GM23338 (cell line): ENCODE data around the gene MRPL38. TPM values are rescaled to one million over a fixed set of nuclear protein-coding genes. Genes with fewer than 3 reads are reported as not detected.

Experiments used
- ATAC-seq: fragments of 200-7000 bp; cut with Tn5 transposase; 3 replicates; pipeline ENCODE4 v1.9.1; 2020
- DNase-seq: peaks from one replicate; pipeline ENCODE4 v3.0.0-alpha.2; 2015; ENCODE audit warnings: low spot score
- H2AFZ ChIP-seq: fragments of 200-600 bp; sonication (generic); 2 replicates; pipeline ENCODE4 v1.8.0; 2016; ENCODE audit warnings: antibody characterized with exemption, mild to moderate bottlenecking, moderate library complexity
- H3F3A ChIP-seq: fragments of 200-600 bp; sonication (generic); replicated peaks from 2 replicates; pipeline ENCODE4 v1.8.0; 2017; ENCODE audit warnings: antibody characterized with exemption, mixed run types, low read depth
- H3K27ac ChIP-seq: fragments of 200-600 bp; sonication (generic); 2 replicates; pipeline ENCODE4 v1.6.1; 2016; ENCODE audit warnings: low read depth
- H3K27me3 ChIP-seq: fragments of 200-600 bp; sonication (generic); 2 replicates; pipeline ENCODE4 v1.8.0; 2016; ENCODE audit warnings: mild to moderate bottlenecking, mixed run types, moderate library complexity; ENCODE audit not compliant: insufficient read depth
- H3K36me3 ChIP-seq: fragments of 200-600 bp; sonication (generic); 2 replicates; pipeline ENCODE4 v1.8.0; 2016; ENCODE audit warnings: mild to moderate bottlenecking; ENCODE audit not compliant: insufficient read depth
- H3K4me1 ChIP-seq: fragments of 200-600 bp; sonication (generic); 2 replicates; pipeline ENCODE4 v1.8.0; 2016; ENCODE audit warnings: mild to moderate bottlenecking, moderate library complexity; ENCODE audit not compliant: insufficient read depth
- H3K4me2 ChIP-seq: fragments of 200-600 bp; sonication (generic); 2 replicates; pipeline ENCODE4 v1.7.1; 2017; ENCODE audit warnings: mixed run types
- H3K4me3 ChIP-seq: fragments of 200-600 bp; sonication (generic); 2 replicates; pipeline ENCODE4 v1.6.1; 2016; ENCODE audit warnings: mixed run types
- H3K79me2 ChIP-seq: fragments of 200-600 bp; sonication (generic); replicated peaks from 2 replicates; pipeline ENCODE4 v1.8.0; 2017; ENCODE audit warnings: mild to moderate bottlenecking; ENCODE audit not compliant: insufficient read depth
- H3K9me2 ChIP-seq: fragments of 200-600 bp; sonication (generic); 2 replicates; pipeline ENCODE4 v1.8.0; 2017; ENCODE audit not compliant: insufficient read depth
- H4K20me1 ChIP-seq: fragments of 200-600 bp; sonication (generic); replicated peaks from 2 replicates; pipeline ENCODE4 v1.8.0; 2017; ENCODE audit warnings: mild to moderate bottlenecking; ENCODE audit not compliant: insufficient read depth
- H3K27ac Mint-ChIP-seq: 2 replicates; pipeline ENCODE4 v1.8.0; 2020; ENCODE audit warnings: inconsistent platforms, mild to moderate bottlenecking, moderate library complexity, mixed read lengths
- H3K27me3 Mint-ChIP-seq: 3 replicates; pipeline ENCODE4 v1.8.0; 2022; ENCODE audit warnings: low read depth, mild to moderate bottlenecking, moderate library complexity, mixed read lengths, inconsistent platforms; ENCODE audit not compliant: insufficient read depth, poor library complexity
- H3K36me3 Mint-ChIP-seq: 3 replicates; pipeline ENCODE4 v1.8.0; 2021; ENCODE audit warnings: low read depth, mild to moderate bottlenecking, inconsistent platforms, moderate library complexity, mixed read lengths
- H3K4me1 Mint-ChIP-seq: 3 replicates; pipeline ENCODE4 v1.8.0; 2020; ENCODE audit warnings: mild to moderate bottlenecking, inconsistent platforms, mixed read lengths
- H3K4me3 Mint-ChIP-seq: 3 replicates; pipeline ENCODE4 v1.8.0; 2021; ENCODE audit warnings: moderate library complexity, mild to moderate bottlenecking, inconsistent platforms, mixed read lengths
- H3K9me3 Mint-ChIP-seq: 3 replicates; pipeline ENCODE4 v1.8.0; 2020; ENCODE audit warnings: moderate library complexity, mild to moderate bottlenecking, inconsistent platforms, mixed read lengths
- CREB1 ChIP-seq: fragments of 250-450 bp; sonication (Bioruptor Pico); IDR thresholded peaks from 2 replicates; pipeline ENCODE4 v1.5.0; 2020; ENCODE audit warnings: low read depth, mild to moderate bottlenecking, moderate library complexity
- POLR2AphosphoS5 ChIP-seq: IDR thresholded peaks from 2 replicates; pipeline ENCODE4 v1.6.1; 2016; ENCODE audit warnings: antibody characterized with exemption, low read depth
- STAT1 ChIP-seq: IDR thresholded peaks from one replicate; pipeline ENCODE4 v1.6.1; 2016; ENCODE audit warnings: antibody characterized with exemption; ENCODE audit not compliant: unreplicated experiment
- ZNF114 ChIP-seq: fragments of 250-450 bp; sonication (Bioruptor Pico); IDR thresholded peaks from 2 replicates; pipeline ENCODE4 v1.5.0; 2020; ENCODE audit warnings: mild to moderate bottlenecking, moderate library complexity
- ZNF331 ChIP-seq: fragments of 250-450 bp; sonication (Bioruptor Pico); IDR thresholded peaks from 2 replicates; pipeline ENCODE4 v1.5.0; 2020; ENCODE audit warnings: low read depth, mild to moderate bottlenecking, moderate library complexity
- ZNF462 ChIP-seq: fragments of 250-450 bp; sonication (Bioruptor Pico); IDR thresholded peaks from 2 replicates; pipeline ENCODE4 v1.5.0; 2020; ENCODE audit warnings: mild to moderate bottlenecking, moderate library complexity
- polyA plus RNA-seq: library from polyadenylated mRNA; unstranded; fragments of >200 nt; fragmentation: Nextera tagmentation; extraction: Ambion mirVana; gene quantifications from 2 replicates; pipeline ENCODE4 v1.2.1, GENCODE V29; 2016
- total RNA-seq: library from RNA; depleted of rRNA; stranded (reverse); fragments of >200 nt; shearing (Covaris generic); gene quantifications from 2 replicates; pipeline ENCODE4 v1.2.3, GENCODE V29; 2014
- TF ChIP-seq, protein P1 (sequence below): IDR thresholded peaks from 2 replicates; pipeline ENCODE4 v1.6.1; 2016; ENCODE audit warnings: antibody characterized with exemption

The MRPL38 gene
- total and polyA plus RNA-seq, 2 experiments from 2014 or later = 63.6 to 90.0 TPM

- TF ChIP-seq ZNF462 (no peak), STAT1 (no peak)
- TF ChIP-seq, protein P1, sequence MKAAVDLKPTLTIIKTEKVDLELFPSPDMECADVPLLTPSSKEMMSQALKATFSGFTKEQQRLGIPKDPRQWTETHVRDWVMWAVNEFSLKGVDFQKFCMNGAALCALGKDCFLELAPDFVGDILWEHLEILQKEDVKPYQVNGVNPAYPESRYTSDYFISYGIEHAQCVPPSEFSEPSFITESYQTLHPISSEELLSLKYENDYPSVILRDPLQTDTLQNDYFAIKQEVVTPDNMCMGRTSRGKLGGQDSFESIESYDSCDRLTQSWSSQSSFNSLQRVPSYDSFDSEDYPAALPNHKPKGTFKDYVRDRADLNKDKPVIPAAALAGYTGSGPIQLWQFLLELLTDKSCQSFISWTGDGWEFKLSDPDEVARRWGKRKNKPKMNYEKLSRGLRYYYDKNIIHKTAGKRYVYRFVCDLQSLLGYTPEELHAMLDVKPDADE = no peak
Measured at GRCh38 chr17:75932852-75933251, 28.2 kb upstream of the MRPL38 start (continued).

- no peak overlapping the region for H3K27ac Mint-ChIP-seq
- TF ChIP-seq ZNF331 (CRISPR knock-in tag) (no peak), ZNF462 (no peak), ZNF114 (CRISPR knock-in tag) (no peak), STAT1 (no peak), POLR2AphosphoS5 (no peak), CREB1 (CRISPR knock-in tag) (no peak)
- TF ChIP-seq, protein P1 = no peak
Measured at GRCh38 chr17:75931062-75931461, 26.4 kb upstream of the MRPL38 start.

More at GRCh38 chr17:75931062-75931461, 26.4 kb upstream of the MRPL38 start:
- no peak overlapping the region for H3K4me3 ChIP-seq
- H3K36me3 Mint-ChIP-seq = peaks cover 11% of the 10 kb centered on the region
- H3K4me2 ChIP-seq = no peak overlapping the region
- H4K20me1 ChIP-seq = no peaks in the 10 kb centered on the region
- H3K27me3 Mint-ChIP-seq = peaks cover 2% of the 10 kb centered on the region
- H3K4me3 Mint-ChIP-seq = no peak overlapping the region
- no peaks in the 10 kb centered on the region for H3F3A ChIP-seq
- ATAC-seq (peak; percentile 23; the same call in 2 of the 3 replicates), DNase-seq (no peak)
- no peaks in the 10 kb centered on the region for H3K79me2 ChIP-seq
- H3K27me3 ChIP-seq = no peaks in the 10 kb centered on the region
- no peaks in the 10 kb centered on the region for H3K36me3 ChIP-seq
- no peak overlapping the region for H2AFZ ChIP-seq
- no peaks in the 10 kb centered on the region for H3K4me1 Mint-ChIP-seq
- H3K9me2 ChIP-seq = no peaks in the 10 kb centered on the region
- no peaks in the 10 kb centered on the region for H3K4me1 ChIP-seq
- no peaks in the 10 kb centered on the region for H3K9me3 Mint-ChIP-seq
- peak overlapping the region; percentile 45; the same call in 1 of the 2 replicates for H3K27ac ChIP-seq
